ENCODE measurements around the gene KCNAB2. TPM values are rescaled to one million over a fixed set of nuclear protein-coding genes. Genes with fewer than 3 reads are reported as not detected.

KCNAB2 gene
- total and polyA plus RNA-seq, 4 donors, result 1.8 to 5.9 (median 4.5) TPM

GRCh38 chr1:6073480-6074053, 27.9 kb downstream of the KCNAB2 start:
- no peaks in the 10 kb centered on the region for H3K27me3 ChIP-seq (ENCODE audit: control insufficient read depth in 4 of 4, insufficient read depth in 4 of 4, low read length in 3 of 4)
- 86% methylated on average over 15 of the region's 15 CpGs for WGBS
- H3K4me1 ChIP-seq (ENCODE audit: control insufficient read depth in 4 of 4, insufficient read depth in 4 of 4, low read length in 3 of 4), result no peaks in the 10 kb centered on the region
- H3K9ac ChIP-seq (ENCODE audit: low read depth in 1 of 2, low read length in 2 of 2), result no peak overlapping the region
- H3K4me3 ChIP-seq (ENCODE audit: low read depth in 1 of 3, low read length in 3 of 3), result no peak overlapping the region
- no peaks in the 10 kb centered on the region for H3K36me3 ChIP-seq (ENCODE audit: control insufficient read depth in 4 of 4, insufficient read depth in 3 of 4, low read depth in 1 of 4, low read length in 3 of 4)
- DNase-seq (ENCODE audit: low spot score), result no peak
- H3K9me3 ChIP-seq (ENCODE audit: control insufficient read depth in 4 of 4, low read length in 3 of 4), result no peaks in the 10 kb centered on the region
- no peak overlapping the region for H3K27ac ChIP-seq (ENCODE audit: low read depth in 1 of 2, low read length in 2 of 2)
- TF ChIP-seq ATF3 (IDR thresholded peaks at IDR 0.05) (no peak), RXRA (IDR thresholded peaks at IDR 0.05) (no peak), SP1 (IDR thresholded peaks at IDR 0.05) (no peak), RAD21 (IDR thresholded peaks at IDR 0.05) (no peak), ZBTB33 (IDR thresholded peaks at IDR 0.05) (no peak), FOXA2 (IDR thresholded peaks at IDR 0.05) (no peak)

DNA sequence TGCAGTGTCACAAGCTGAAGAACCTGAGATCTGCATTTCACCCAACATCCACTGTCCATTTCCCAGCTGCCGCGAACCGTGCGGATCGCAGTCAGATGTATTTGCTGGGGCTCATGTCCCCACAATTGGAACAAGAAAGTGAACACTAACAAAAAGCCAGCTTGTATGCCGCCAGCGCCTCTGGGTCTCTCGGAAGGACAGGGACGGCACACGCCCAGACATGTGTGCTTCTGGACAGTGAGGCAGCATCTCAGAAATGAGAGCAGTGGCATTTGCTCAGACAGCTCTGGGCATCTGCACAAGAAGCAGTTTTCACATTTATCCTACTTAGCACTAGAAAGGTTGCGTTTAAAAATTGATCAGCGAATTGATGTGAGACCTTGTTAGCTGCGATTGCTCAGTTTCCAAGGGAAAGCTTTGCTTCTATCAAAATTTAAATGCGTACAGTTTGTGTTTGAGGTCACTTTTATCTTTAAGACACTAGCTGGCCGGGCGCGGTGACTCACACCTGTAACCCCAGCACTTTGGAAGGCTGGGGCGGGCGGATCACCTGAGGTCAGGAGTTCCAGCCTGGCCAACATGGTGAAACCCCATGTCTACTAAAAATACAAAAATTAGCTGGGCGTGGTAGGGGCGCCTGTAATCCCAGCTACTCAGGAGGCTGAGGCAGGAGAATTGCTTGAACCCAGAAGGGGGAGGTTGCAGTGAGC, 28.7 kb downstream of the KCNAB2 start:
- H3K9me3 ChIP-seq (ENCODE audit: control insufficient read depth in 4 of 4, low read length in 3 of 4), result no peaks in the 10 kb centered on the region
- H3K27me3 ChIP-seq (ENCODE audit: control insufficient read depth in 4 of 4, insufficient read depth in 4 of 4, low read length in 3 of 4), result no peaks in the 10 kb centered on the region
- H3K9ac ChIP-seq (ENCODE audit: low read depth in 1 of 2, low read length in 2 of 2), result no peak overlapping the region
- DNase-seq (ENCODE audit: low spot score), result no peak
- no peak overlapping the region for H3K4me3 ChIP-seq (ENCODE audit: low read depth in 1 of 3, low read length in 3 of 3)
- H3K27ac ChIP-seq (ENCODE audit: low read depth in 1 of 2, low read length in 2 of 2), result no peak overlapping the region
- no peaks in the 10 kb centered on the region for H3K4me1 ChIP-seq (ENCODE audit: control insufficient read depth in 4 of 4, insufficient read depth in 4 of 4, low read length in 3 of 4)
- 96% methylated on average over 21 of the region's 21 CpGs for WGBS
- H3K36me3 ChIP-seq (ENCODE audit: control insufficient read depth in 4 of 4, insufficient read depth in 3 of 4, low read depth in 1 of 4, low read length in 3 of 4), result no peaks in the 10 kb centered on the region
- TF ChIP-seq ATF3 (IDR thresholded peaks at IDR 0.05), result no peak
- TF ChIP-seq FOXA1 (IDR thresholded peaks at IDR 0.05), result no peak
- TF ChIP-seq ZBTB33 (IDR thresholded peaks at IDR 0.05), result no peak
- TF ChIP-seq REST (IDR thresholded peaks at IDR 0.05), result no peak
- TF ChIP-seq MAX (IDR thresholded peaks at IDR 0.05), result no peak
- no peak for TF ChIP-seq RAD21 (IDR thresholded peaks at IDR 0.05)
- TF ChIP-seq, protein P1, sequence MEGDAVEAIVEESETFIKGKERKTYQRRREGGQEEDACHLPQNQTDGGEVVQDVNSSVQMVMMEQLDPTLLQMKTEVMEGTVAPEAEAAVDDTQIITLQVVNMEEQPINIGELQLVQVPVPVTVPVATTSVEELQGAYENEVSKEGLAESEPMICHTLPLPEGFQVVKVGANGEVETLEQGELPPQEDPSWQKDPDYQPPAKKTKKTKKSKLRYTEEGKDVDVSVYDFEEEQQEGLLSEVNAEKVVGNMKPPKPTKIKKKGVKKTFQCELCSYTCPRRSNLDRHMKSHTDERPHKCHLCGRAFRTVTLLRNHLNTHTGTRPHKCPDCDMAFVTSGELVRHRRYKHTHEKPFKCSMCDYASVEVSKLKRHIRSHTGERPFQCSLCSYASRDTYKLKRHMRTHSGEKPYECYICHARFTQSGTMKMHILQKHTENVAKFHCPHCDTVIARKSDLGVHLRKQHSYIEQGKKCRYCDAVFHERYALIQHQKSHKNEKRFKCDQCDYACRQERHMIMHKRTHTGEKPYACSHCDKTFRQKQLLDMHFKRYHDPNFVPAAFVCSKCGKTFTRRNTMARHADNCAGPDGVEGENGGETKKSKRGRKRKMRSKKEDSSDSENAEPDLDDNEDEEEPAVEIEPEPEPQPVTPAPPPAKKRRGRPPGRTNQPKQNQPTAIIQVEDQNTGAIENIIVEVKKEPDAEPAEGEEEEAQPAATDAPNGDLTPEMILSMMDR (IDR thresholded peaks at IDR 0.05; ENCODE audit: low read depth, low read length, missing input control), result no peak
- TF ChIP-seq FOXA2 (IDR thresholded peaks at IDR 0.05), result no peak
- no peak for TF ChIP-seq SP1 (IDR thresholded peaks at IDR 0.05)

Measured in liver (tissue), 9 donors.